Fibroblast of lung (primary cell): Measurements from ENCODE around the gene EFCAB8.

ENCODE experiments used
- CTCF ChIP-seq, 2 donors: IDR thresholded peaks in 1 of 2; conservative IDR thresholded peaks in 1 of 2; 1 replicate in 1 of 2; 2 replicates in 1 of 2; pipeline ENCODE4 v1.5.1; 2011 to 2012; ENCODE audit warnings: low read length in 2 of 2, control low read depth in 1 of 2, inconsistent platforms in 1 of 2, low read depth in 1 of 2, mild to moderate bottlenecking in 1 of 2
- EZH2 ChIP-seq: IDR thresholded peaks from 2 replicates; pipeline ENCODE4 v1.5.1; 2012; ENCODE audit warnings: low read length, control low read depth, mild to moderate bottlenecking; ENCODE audit errors: missing control alignments

- no peak for TF ChIP-seq CTCF (conservative IDR thresholded peaks at IDR 0.05 in 1 of 2, IDR thresholded peaks at IDR 0.05 in 1 of 2; ENCODE audit: low read depth in 1 of 2, low read length in 2 of 2)
- TF ChIP-seq EZH2, result no peak
Measured at GRCh38 chr20:32967961-32968457, 109.3 kb downstream of the EFCAB8 start.
